ENCODE results near the gene ST6GALNAC3.

ST6GALNAC3 gene

DNA sequence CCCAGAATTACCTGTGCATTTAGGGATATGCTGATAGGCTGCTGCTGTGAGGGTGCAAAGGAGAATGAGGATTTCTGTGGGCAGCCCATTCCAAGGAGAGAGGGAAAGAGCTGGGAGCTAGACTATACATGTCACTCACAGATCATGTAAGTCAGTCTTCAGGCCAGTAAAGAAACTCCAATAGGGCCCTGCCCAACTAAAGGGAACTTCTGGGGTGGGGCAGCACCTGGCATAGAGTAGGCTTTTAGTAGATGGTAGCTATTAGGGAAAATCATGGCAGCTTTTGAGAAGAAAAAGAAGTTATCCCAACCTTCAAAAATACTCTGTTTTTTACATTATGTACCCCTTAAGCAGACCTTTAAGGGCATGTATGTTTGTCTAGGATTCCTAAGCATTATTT lies 89.6 kb downstream of the ST6GALNAC3 start:
- Histone ChIP-seq H3K36me3 (ENCODE audit: insufficient read depth, low read length) (no peaks in the 10 kb centered on the region), H3K4me3 (ENCODE audit: low read length) (no peak overlapping the region), H2AFZ (ENCODE audit: low read depth, low read length) (no peak overlapping the region), H3K9me3 (ENCODE audit: low read length) (no peaks in the 10 kb centered on the region), H3K4me1 (ENCODE audit: insufficient read depth, low read length) (no peaks in the 10 kb centered on the region), H3K27me3 (ENCODE audit: insufficient read depth, low read length) (no peaks in the 10 kb centered on the region)

DNA sequence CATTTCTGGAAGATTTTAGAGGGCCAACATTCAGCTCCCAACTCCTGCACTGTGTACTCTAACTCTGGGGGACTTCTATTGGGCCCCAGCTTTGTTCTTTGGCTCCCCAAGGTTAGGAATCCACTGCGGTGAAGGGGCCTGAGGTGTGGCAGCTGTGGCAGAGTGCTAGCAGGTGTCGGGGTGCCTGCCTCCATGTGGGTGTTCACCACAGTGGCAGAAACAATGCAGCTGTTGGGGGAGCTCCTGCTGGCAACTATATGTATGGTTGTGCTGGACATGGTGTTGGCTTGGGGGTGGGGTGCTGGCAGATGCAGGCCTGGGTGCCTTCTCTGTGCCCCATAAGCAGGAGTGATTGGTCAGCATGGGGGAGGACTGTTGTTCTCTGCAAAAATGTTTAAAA lies 95.5 kb downstream of the ST6GALNAC3 start:
- no peak overlapping the region for H2AFZ ChIP-seq (ENCODE audit: low read depth, low read length)
- H3K4me3 ChIP-seq (ENCODE audit: low read length) = no peak overlapping the region
- H3K4me1 ChIP-seq (ENCODE audit: insufficient read depth, low read length) = no peaks in the 10 kb centered on the region
- no peaks in the 10 kb centered on the region for H3K36me3 ChIP-seq (ENCODE audit: insufficient read depth, low read length)
- no peaks in the 10 kb centered on the region for H3K27me3 ChIP-seq (ENCODE audit: insufficient read depth, low read length)
- no peaks in the 10 kb centered on the region for H3K9me3 ChIP-seq (ENCODE audit: low read length)

DNA sequence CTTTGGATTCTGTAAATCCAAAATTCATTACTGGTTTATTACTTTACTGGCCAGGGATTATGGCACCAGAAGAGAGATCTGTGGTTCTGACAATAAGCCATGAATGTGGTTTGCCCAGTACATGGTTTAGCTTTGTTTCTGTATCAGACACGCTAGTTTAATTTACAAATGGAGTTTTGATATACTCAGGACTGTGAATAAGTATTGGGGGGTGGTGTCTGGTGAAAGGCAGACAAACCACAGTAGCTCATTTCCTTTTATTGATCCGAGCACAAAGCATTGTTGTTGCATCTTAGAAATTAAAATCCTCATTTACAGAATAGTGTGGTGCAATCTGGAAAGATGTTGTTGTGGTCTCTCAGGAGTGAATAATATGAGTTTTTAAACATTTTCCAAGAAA lies 96.0 kb downstream of the ST6GALNAC3 start:
- Histone ChIP-seq H3K36me3 (ENCODE audit: insufficient read depth, low read length) (no peaks in the 10 kb centered on the region), H3K4me1 (ENCODE audit: insufficient read depth, low read length) (no peaks in the 10 kb centered on the region), H2AFZ (ENCODE audit: low read depth, low read length) (no peak overlapping the region), H3K9me3 (ENCODE audit: low read length) (no peaks in the 10 kb centered on the region), H3K4me3 (ENCODE audit: low read length) (no peak overlapping the region), H3K27me3 (ENCODE audit: insufficient read depth, low read length) (no peaks in the 10 kb centered on the region)

DNA sequence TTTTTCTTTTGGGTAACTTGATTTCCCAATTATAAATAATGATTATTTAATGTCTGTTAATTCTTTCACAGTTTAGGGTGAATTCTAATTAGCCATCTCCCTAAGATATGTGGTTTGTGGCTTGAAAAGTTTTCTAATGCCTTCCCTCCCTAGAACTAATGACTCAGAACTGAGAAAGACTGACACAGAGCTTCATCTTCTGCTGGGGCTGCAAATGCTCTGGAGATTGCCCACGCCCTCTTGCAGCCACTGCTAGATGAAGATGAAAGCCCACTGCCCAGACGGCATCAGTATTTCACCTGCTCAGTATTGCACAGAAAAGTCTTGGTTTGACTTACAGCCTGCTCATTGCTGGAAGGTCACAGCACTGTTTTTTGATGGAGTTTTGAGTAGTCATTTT lies 101.5 kb downstream of the ST6GALNAC3 start:
- no peaks in the 10 kb centered on the region for H3K9me3 ChIP-seq (ENCODE audit: low read length)
- H2AFZ ChIP-seq (ENCODE audit: low read depth, low read length) = no peak overlapping the region
- no peaks in the 10 kb centered on the region for H3K27me3 ChIP-seq (ENCODE audit: insufficient read depth, low read length)
- H3K4me1 ChIP-seq (ENCODE audit: insufficient read depth, low read length) = no peaks in the 10 kb centered on the region
- no peak overlapping the region for H3K4me3 ChIP-seq (ENCODE audit: low read length)
- H3K36me3 ChIP-seq (ENCODE audit: insufficient read depth, low read length) = no peaks in the 10 kb centered on the region

DNA sequence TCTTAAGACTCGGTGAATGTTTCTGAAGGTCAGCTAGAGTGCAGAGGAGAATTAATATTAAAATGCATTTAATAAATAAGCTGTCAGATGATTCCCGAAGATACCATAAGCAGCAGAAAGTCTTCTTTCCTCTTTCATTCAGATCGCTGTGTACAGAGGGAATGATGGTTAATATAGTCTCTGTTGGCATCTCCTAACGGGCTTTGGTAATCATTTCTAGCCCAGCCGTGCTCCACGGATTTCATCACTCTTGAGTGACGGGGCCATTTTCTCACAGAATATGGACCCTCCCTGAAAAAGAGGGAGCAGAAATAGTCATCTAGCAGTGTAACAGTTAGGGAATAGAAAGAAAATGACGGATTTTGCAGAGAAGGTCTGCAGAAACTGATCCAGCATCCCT lies 103.1 kb downstream of the ST6GALNAC3 start:
- Histone ChIP-seq H3K36me3 (ENCODE audit: insufficient read depth, low read length) (no peaks in the 10 kb centered on the region), H3K4me1 (ENCODE audit: insufficient read depth, low read length) (no peaks in the 10 kb centered on the region), H3K27me3 (ENCODE audit: insufficient read depth, low read length) (no peaks in the 10 kb centered on the region), H2AFZ (ENCODE audit: low read depth, low read length) (no peak overlapping the region), H3K9me3 (ENCODE audit: low read length) (no peaks in the 10 kb centered on the region), H3K4me3 (ENCODE audit: low read length) (no peak overlapping the region)

DNA sequence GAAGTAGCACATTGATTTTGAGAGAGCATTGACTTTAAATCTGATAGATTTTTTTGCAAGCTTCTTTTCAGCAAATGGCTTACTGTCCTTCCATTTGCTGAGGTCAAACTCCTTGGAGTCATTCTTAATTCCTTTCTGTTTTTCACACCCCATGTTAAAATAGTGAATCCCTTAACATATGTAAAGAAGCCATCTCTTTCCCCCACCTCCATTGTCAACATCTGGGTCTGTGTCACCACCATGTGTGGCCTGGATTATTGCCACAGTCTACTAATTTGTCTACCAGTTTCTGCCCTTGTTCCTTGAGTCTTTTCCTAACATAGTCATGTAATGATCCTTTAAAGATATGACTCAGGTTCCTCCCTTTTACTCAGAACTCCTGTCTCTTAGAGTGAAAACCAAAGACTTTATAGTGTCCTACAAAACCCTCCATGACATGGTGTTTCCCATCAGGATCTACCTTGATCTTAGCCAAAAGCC lies 104.7 kb downstream of the ST6GALNAC3 start:
- no peaks in the 10 kb centered on the region for H3K9me3 ChIP-seq (ENCODE audit: low read length)
- no peak overlapping the region for H2AFZ ChIP-seq (ENCODE audit: low read depth, low read length)
- no peaks in the 10 kb centered on the region for H3K36me3 ChIP-seq (ENCODE audit: insufficient read depth, low read length)
- H3K27me3 ChIP-seq (ENCODE audit: insufficient read depth, low read length) = no peaks in the 10 kb centered on the region
- H3K4me3 ChIP-seq (ENCODE audit: low read length) = no peak overlapping the region
- H3K4me1 ChIP-seq (ENCODE audit: insufficient read depth, low read length) = no peaks in the 10 kb centered on the region

DNA sequence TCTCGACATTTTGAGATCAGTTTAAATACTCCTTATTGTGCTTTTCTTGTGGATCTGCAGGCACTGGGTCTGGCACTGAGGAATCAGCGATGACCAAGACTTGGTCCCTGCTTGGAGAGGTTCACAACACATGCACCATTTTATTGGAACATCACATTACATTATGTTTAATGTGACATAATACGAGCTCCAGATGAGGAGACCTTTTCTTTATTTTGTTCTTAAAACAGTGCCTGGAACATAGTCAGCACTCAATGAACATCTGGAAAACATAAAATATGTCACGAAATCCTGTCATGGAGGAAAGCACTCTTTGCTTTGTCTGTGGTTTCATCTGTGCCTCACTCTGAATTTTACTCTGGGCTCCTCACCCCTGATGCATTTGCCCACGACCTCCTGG lies 110.7 kb downstream of the ST6GALNAC3 start:
- H3K9me3 ChIP-seq (ENCODE audit: low read length) = no peaks in the 10 kb centered on the region
- H3K4me1 ChIP-seq (ENCODE audit: insufficient read depth, low read length) = peaks cover 10% of the 10 kb centered on the region
- no peaks in the 10 kb centered on the region for H3K36me3 ChIP-seq (ENCODE audit: insufficient read depth, low read length)
- no peak overlapping the region for H2AFZ ChIP-seq (ENCODE audit: low read depth, low read length)
- H3K27me3 ChIP-seq (ENCODE audit: insufficient read depth, low read length) = no peaks in the 10 kb centered on the region
- H3K4me3 ChIP-seq (ENCODE audit: low read length) = no peak overlapping the region

DNA sequence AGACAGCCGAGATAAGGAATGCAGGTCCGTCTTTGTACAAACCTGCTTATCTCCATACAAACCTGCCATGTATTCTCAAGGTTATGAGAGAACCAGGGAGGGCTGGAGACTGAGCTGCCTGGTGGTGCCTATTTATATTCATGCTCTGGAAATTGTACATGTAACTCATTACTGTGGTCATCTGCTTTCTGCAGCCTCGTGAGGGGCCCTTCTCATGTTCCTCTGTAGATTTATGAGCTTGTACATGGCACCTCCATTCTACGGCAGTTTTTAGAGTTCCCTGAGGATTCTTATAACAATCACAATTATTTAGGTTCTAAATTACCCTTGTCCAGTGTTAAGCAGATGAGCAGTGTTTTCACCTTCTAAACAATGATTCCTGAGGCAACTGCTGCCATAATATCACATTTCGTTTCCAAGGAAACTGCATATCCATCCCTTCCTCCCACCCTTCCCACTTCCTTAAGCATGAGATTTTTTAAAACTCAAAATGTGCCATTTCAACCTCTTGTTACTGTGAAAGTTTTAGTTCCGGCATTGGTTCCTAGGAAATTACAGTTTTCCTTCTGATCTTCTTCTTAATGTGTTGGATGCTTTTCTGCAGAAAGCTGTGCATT lies 112.1 kb downstream of the ST6GALNAC3 start:
- no peaks in the 10 kb centered on the region for H3K27me3 ChIP-seq (ENCODE audit: insufficient read depth, low read length)
- no peak overlapping the region for H2AFZ ChIP-seq (ENCODE audit: low read depth, low read length)
- peaks cover 10% of the 10 kb centered on the region for H3K4me1 ChIP-seq (ENCODE audit: insufficient read depth, low read length)
- H3K4me3 ChIP-seq (ENCODE audit: low read length) = no peak overlapping the region
- H3K36me3 ChIP-seq (ENCODE audit: insufficient read depth, low read length) = no peaks in the 10 kb centered on the region
- H3K9me3 ChIP-seq (ENCODE audit: low read length) = no peaks in the 10 kb centered on the region

DNA sequence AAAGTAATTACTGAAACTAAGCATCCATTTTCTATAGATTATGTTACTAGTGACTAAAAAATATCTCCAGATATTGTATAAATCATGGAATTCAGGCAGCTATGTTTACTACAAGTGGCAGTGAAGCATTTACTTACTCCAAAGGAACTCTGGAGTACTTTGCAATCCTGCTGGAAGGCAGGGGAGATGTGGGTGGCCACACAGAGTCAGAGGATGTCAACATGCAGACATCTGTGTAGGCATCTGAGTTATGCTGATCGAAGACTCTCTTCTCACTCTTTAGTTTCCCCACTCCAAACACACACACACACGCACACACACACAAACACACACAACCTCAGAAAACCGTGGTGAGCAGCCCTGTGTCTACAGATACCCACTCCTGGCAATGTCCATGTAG lies 112.9 kb downstream of the ST6GALNAC3 start:
- no peaks in the 10 kb centered on the region for H3K36me3 ChIP-seq (ENCODE audit: insufficient read depth, low read length)
- H2AFZ ChIP-seq (ENCODE audit: low read depth, low read length) = no peak overlapping the region
- peaks cover 10% of the 10 kb centered on the region for H3K4me1 ChIP-seq (ENCODE audit: insufficient read depth, low read length)
- no peak overlapping the region for H3K4me3 ChIP-seq (ENCODE audit: low read length)
- no peaks in the 10 kb centered on the region for H3K27me3 ChIP-seq (ENCODE audit: insufficient read depth, low read length)
- no peaks in the 10 kb centered on the region for H3K9me3 ChIP-seq (ENCODE audit: low read length)

DNA sequence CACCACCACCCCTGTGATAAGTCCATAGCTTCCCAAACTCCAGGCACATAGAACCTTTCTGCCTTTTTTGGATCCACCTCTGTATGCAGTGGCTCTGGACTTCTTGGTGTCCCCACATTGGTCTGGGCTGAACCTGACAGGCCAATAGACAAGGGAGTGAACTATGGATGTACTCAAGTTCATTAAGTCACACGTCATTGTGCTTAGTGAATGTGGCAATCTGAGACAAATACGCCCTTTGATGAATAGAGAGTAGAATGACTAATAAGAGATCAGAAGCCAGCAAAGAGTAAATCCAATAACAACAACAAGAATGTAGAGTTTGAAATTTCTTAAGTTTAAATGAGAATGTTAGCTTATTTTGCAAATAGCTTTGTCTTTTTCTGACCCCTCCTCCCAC lies 114.8 kb downstream of the ST6GALNAC3 start:
- Histone ChIP-seq H3K9me3 (ENCODE audit: low read length) (no peaks in the 10 kb centered on the region), H3K36me3 (ENCODE audit: insufficient read depth, low read length) (no peaks in the 10 kb centered on the region), H3K4me1 (ENCODE audit: insufficient read depth, low read length) (peaks cover 10% of the 10 kb centered on the region), H3K27me3 (ENCODE audit: insufficient read depth, low read length) (no peaks in the 10 kb centered on the region), H3K4me3 (ENCODE audit: low read length) (no peak overlapping the region), H2AFZ (ENCODE audit: low read depth, low read length) (no peak overlapping the region)

DNA sequence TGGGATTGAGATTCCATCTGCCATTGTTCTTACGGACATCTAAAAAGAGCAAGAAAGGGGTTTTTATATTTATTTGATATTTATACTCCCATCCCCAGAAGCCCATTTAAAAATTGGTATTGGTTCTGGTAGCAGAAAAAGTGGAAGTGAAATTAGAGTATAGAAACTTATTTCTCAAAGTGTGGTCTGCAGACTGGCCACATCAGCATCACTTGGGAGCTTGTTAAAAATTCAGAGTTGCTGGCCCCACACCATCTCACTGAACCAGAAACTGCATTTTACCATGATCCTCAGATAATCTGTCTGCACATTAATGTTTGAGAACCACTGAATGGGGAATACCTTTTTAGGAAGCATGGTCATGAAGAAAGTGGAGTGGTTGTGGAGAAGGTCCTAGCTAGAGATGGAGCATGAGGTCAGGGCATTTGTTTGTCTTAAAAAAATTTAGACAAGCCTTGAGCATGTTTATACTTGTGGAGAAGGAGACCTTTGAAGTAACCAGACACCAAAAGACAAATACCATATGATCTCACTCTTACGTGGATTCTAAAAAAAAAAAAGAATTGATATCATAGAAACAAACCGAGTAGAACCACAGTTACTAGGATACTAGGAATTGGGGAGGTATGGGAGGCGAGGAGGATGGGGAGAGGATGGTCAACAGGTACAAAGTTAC lies 116.3 kb downstream of the ST6GALNAC3 start:
- Histone ChIP-seq H3K4me3 (ENCODE audit: low read length) (no peak overlapping the region), H3K27me3 (ENCODE audit: insufficient read depth, low read length) (no peaks in the 10 kb centered on the region), H2AFZ (ENCODE audit: low read depth, low read length) (no peak overlapping the region), H3K4me1 (ENCODE audit: insufficient read depth, low read length) (peaks cover 10% of the 10 kb centered on the region), H3K36me3 (ENCODE audit: insufficient read depth, low read length) (no peaks in the 10 kb centered on the region), H3K9me3 (ENCODE audit: low read length) (no peaks in the 10 kb centered on the region)

DNA sequence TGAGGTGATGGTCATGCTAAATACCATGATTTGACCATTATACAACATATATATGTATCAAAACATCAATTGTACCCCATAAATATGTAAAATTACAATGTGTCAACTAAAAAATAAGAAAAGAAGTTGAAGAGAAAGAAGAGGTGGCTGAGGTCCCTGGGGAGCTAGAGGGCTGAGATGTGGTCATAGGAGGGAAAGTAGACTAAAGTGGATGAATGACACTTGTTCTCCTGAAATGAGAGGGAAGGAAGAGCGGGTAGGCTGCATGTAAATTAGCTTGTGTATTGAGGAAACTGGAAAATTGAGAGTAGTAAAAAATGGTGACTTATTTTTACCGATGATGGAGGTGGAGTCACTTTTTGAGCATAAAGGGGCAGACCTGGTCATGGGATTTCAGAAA lies 117.0 kb downstream of the ST6GALNAC3 start:
- Histone ChIP-seq H3K27me3 (ENCODE audit: insufficient read depth, low read length) (no peaks in the 10 kb centered on the region), H3K4me3 (ENCODE audit: low read length) (no peak overlapping the region), H3K36me3 (ENCODE audit: insufficient read depth, low read length) (no peaks in the 10 kb centered on the region), H3K9me3 (ENCODE audit: low read length) (no peaks in the 10 kb centered on the region), H2AFZ (ENCODE audit: low read depth, low read length) (no peak overlapping the region), H3K4me1 (ENCODE audit: insufficient read depth, low read length) (peaks cover 5% of the 10 kb centered on the region)

DNA sequence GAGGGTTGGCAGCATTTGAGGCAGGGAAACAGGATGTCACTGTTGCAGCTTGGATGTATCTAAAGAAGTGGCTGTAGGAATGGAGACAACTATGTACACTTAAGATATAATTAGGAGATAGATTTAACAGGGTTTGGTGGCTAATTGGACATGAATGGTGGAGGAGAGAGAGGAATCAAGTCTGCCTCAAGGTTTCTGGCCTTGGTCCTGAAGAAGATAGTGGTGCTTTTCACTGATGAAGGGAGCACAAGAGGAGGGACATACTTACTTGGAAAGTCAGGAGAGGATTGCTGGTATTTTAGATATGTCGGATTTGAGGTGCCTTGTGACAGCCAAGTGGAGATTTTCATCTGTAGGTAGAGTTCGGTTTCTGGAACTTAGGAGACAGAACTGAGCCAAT lies 123.9 kb downstream of the ST6GALNAC3 start:
- no peaks in the 10 kb centered on the region for H3K4me1 ChIP-seq (ENCODE audit: insufficient read depth, low read length)
- no peak overlapping the region for H2AFZ ChIP-seq (ENCODE audit: low read depth, low read length)
- H3K9me3 ChIP-seq (ENCODE audit: low read length) = peaks cover 2% of the 10 kb centered on the region
- H3K27me3 ChIP-seq (ENCODE audit: insufficient read depth, low read length) = no peaks in the 10 kb centered on the region
- no peaks in the 10 kb centered on the region for H3K36me3 ChIP-seq (ENCODE audit: insufficient read depth, low read length)
- no peak overlapping the region for H3K4me3 ChIP-seq (ENCODE audit: low read length)

DNA sequence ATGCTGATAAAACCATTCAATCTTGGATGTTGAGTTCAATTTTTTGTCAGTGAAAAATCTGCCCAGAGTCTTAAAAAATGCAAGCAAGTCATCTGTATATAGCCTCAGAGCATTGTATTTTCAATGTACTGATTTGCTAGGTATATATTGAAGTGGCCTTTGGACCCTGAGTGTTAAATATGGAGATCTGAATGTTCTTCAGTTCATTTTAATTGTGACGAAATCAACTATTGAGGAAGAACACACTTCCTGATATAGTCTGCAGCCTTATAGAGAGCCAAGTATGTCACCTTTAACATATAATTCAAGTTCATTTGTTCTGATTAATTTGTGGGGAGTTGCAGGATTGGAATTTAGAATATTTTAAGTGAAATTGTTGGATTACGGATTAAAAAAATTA lies 128.1 kb downstream of the ST6GALNAC3 start:
- H3K4me1 ChIP-seq (ENCODE audit: insufficient read depth, low read length) = no peaks in the 10 kb centered on the region
- no peak overlapping the region for H2AFZ ChIP-seq (ENCODE audit: low read depth, low read length)
- H3K4me3 ChIP-seq (ENCODE audit: low read length) = no peak overlapping the region
- no peaks in the 10 kb centered on the region for H3K36me3 ChIP-seq (ENCODE audit: insufficient read depth, low read length)
- H3K27me3 ChIP-seq (ENCODE audit: insufficient read depth, low read length) = no peaks in the 10 kb centered on the region
- peaks cover 2% of the 10 kb centered on the region for H3K9me3 ChIP-seq (ENCODE audit: low read length)

Data from neuron (in vitro differentiated cells).